GM18526 (cell line): ENCODE measurements around the gene BCL2.

Experiments
- POLR2A ChIP-seq: IDR thresholded peaks from 3 replicates; pipeline ENCODE4 v1.6.1; 2011; ENCODE audit not compliant: insufficient read length; ENCODE audit errors: extremely low read depth

BCL2 gene

GRCh38 chr18:63197246-63197869, 122.2 kb downstream of the BCL2 start:
- TF ChIP-seq POLR2A, result no peak

GRCh38 chr18:63195326-63196159, 124.0 kb downstream of the BCL2 start:
- TF ChIP-seq POLR2A, result no peak

- TF ChIP-seq POLR2A, result no peak
These were observed 126.7 kb downstream of the BCL2 start for GRCh38 chr18:63192885-63193349.

GRCh38 chr18:63192126-63192884, 127.3 kb downstream of the BCL2 start:
- TF ChIP-seq POLR2A, result no peak

- TF ChIP-seq POLR2A, result no peak
These were observed 128.2 kb downstream of the BCL2 start for GRCh38 chr18:63191413-63191812.

- no peak for TF ChIP-seq POLR2A
These were observed 129.8 kb downstream of the BCL2 start for GRCh38 chr18:63189817-63190216.

- TF ChIP-seq POLR2A, result no peak
These were observed 130.5 kb downstream of the BCL2 start for GRCh38 chr18:63189041-63189440.

GRCh38 chr18:63187791-63188460, 131.6 kb downstream of the BCL2 start:
- no peak for TF ChIP-seq POLR2A

- no peak for TF ChIP-seq POLR2A
These were observed 132.4 kb downstream of the BCL2 start for GRCh38 chr18:63187223-63187574.

GRCh38 chr18:63186520-63187222, 132.9 kb downstream of the BCL2 start:
- no peak for TF ChIP-seq POLR2A

GRCh38 chr18:63185984-63186383, 133.6 kb downstream of the BCL2 start:
- TF ChIP-seq POLR2A, result no peak

GRCh38 chr18:63183952-63184770, 135.4 kb downstream of the BCL2 start:
- no peak for TF ChIP-seq POLR2A

GRCh38 chr18:63183378-63183777, 136.2 kb downstream of the BCL2 start:
- no peak for TF ChIP-seq POLR2A

- TF ChIP-seq POLR2A, result no peak
These were observed 136.7 kb downstream of the BCL2 start for GRCh38 chr18:63182861-63183260.
